SK-N-MC (cell line): ENCODE data around the gene NDST1.

ENCODE experiments used
- EZH2 ChIP-seq: fragments of 200-600 bp; sonication (generic); IDR thresholded peaks from one replicate; pipeline ENCODE4 v1.6.1; 2017; ENCODE audit warnings: antibody characterized with exemption
- POLR2AphosphoS5 ChIP-seq: IDR thresholded peaks from 2 replicates; pipeline ENCODE4 v1.6.1; 2012; ENCODE audit warnings: mild to moderate bottlenecking, low read depth, low read length, borderline replicate concordance

- TF ChIP-seq POLR2AphosphoS5 (no peak), EZH2 (no peak)
Observed at GRCh38 chr5:150573867-150574817, 66.2 kb downstream of the NDST1 start.
